PFSK-1 (cell line): ENCODE results near the gene DPH7.

Experiments
- FOXP2 ChIP-seq: optimal IDR thresholded peaks from 2 replicates; pipeline ENCODE3; 2011; ENCODE audit warnings: borderline replicate concordance, control low read depth, inconsistent platforms; ENCODE audit not compliant: insufficient read depth; ENCODE audit errors: extremely low read length, extremely low read depth
- POLR2AphosphoS5 ChIP-seq: IDR thresholded peaks from 2 replicates; pipeline ENCODE4 v1.6.1; 2012; ENCODE audit warnings: low read depth, mild to moderate bottlenecking, control low read depth, low read length, moderate library complexity
- REST ChIP-seq, 2 experiments: IDR thresholded peaks; 2 replicates each; pipeline versions ENCODE4 v1.6.1 to v1.8.0; 2011 to 2012; ENCODE audit warnings: low read depth in 2 of 2, low read length in 2 of 2, control low read depth in 1 of 2, inconsistent platforms in 1 of 2, mild to moderate bottlenecking in 1 of 2, moderate library complexity in 1 of 2; ENCODE audit not compliant: insufficient read depth in 1 of 2
- SIN3A ChIP-seq: IDR thresholded peaks from 2 replicates; pipeline ENCODE4 v1.6.1; 2012; ENCODE audit warnings: mild to moderate bottlenecking, low read length, moderate library complexity, borderline replicate concordance; ENCODE audit not compliant: insufficient read depth
- TAF1 ChIP-seq: IDR thresholded peaks from 2 replicates; pipeline ENCODE4 v1.6.1; 2012; ENCODE audit warnings: low read length, control low read depth, borderline replicate concordance; ENCODE audit not compliant: insufficient read depth

DNA sequence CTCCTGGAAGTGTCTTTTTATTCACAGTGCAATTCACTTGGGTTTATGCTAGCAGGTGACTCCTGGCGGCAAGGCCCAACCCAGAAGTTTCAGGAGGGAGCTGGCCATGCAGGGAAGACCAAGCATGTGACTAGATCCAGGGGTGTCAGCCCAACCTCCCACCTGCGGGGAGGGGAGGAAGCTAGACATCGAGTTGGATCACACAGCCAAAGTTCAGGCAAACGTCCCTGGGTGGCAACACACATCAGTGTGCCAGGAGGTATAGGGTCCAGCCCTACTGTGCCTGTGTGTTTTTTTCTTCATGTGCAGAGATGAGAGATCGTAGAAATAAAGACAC, 53.8 kb downstream of the DPH7 start:
- no peak for TF ChIP-seq POLR2AphosphoS5
- no peak for TF ChIP-seq SIN3A
- TF ChIP-seq FOXP2 = no peak
- no peak for TF ChIP-seq REST (IDR thresholded peaks at IDR 0.05; ENCODE audit: insufficient read depth in 1 of 2, low read depth in 2 of 2, low read length in 2 of 2)
- TF ChIP-seq TAF1 = no peak
